Ovary (tissue), 9 donors: Measurements from ENCODE around the gene ARAP3. TPM values are rescaled to one million over a fixed set of nuclear protein-coding genes. Genes with fewer than 3 reads are reported as not detected.

Experiments
- DNase-seq, 5 donors: peaks; one replicate each; pipeline ENCODE4 v3.0.0-alpha.2; 2019 to 2020
- H3K27ac ChIP-seq, 2 donors: fragments of 200-600 bp; one replicate each; pipeline versions ENCODE4 v1.5.1 to v1.8.0; 2019 to 2022
- H3K27me3 ChIP-seq: fragments of 200-600 bp; one replicate; pipeline ENCODE4 v1.8.0; 2022
- H3K36me3 ChIP-seq: fragments of 200-600 bp; sonication (generic); one replicate; pipeline ENCODE4 v1.5.1; 2019
- H3K4me1 ChIP-seq: one replicate; pipeline ENCODE4 v1.8.1; 2013; ENCODE audit warnings: mild to moderate bottlenecking, moderate library complexity; ENCODE audit not compliant: insufficient read depth
- H3K4me3 ChIP-seq: fragments of 200-600 bp; sonication (generic); one replicate; pipeline ENCODE4 v1.5.1; 2017
- H3K9me3 ChIP-seq, 2 donors: fragments of 200-600 bp in 1 of 2; sonication (generic) in 1 of 2; one replicate each; pipeline versions ENCODE4 v1.5.1 to v1.8.1; 2013 to 2019; ENCODE audit warnings: mild to moderate bottlenecking in 1 of 2, moderate library complexity in 1 of 2
- CTCF ChIP-seq, 3 donors: fragments of 450-650 bp in 2 of 3; fragments of 200-600 bp in 1 of 3; IDR thresholded peaks; one replicate each; pipeline versions ENCODE4 v1.5.1 to v1.8.0; 2016 to 2022; ENCODE audit warnings: antibody characterized with exemption in 3 of 3, mild to moderate bottlenecking in 1 of 3
- EP300 ChIP-seq: sonication (generic); formaldehyde crosslinking; IDR thresholded peaks from one replicate; pipeline ENCODE4 v1.6.1; 2017; ENCODE audit warnings: antibody characterized with exemption
- POLR2A ChIP-seq: fragments of 450-650 bp; IDR thresholded peaks from one replicate; pipeline ENCODE4 v1.6.1; 2017; ENCODE audit warnings: antibody characterized with exemption, mild to moderate bottlenecking, moderate library complexity
- WGBS, 3 donors: extraction: QIAGEN DNeasy Blood & Tissue Kit in 1 of 3; methylation state at CpG; one replicate each; pipeline versions ENCODE4 v1.1.5 to v1.1.7; 2013 to 2017; 5-methylcytosine and 5-hydroxymethylcytosine counted together
- intact Hi-C, 4 donors: fragments of 100-400 bp; cut with DNase I; formaldehyde crosslinking; loops; one replicate each; pipeline versions ENCODE4 v1.11.0 to v1.15.1; 2022 to 2023
- polyA plus RNA-seq, 2 donors: library from polyadenylated mRNA; stranded (reverse); fragments of 200-250 nt in 1 of 2; fragments of 350-450 nt in 1 of 2; fragmentation: Illumina TruSeq in 1 of 2; extraction: RNeasy Lipid Tissue Mini Kit (QIAGEN cat#74804) in 1 of 2; gene quantifications; one replicate each; pipeline ENCODE4 v1.2.3, GENCODE V29; 2013 to 2014
- total RNA-seq, 7 donors: library from RNA; depleted of rRNA in 2 of 7; stranded (reverse); fragments of >200 nt in 2 of 7; fragmentation: NEBNext Ultra II Directional in 3 of 7; extraction: Animal tissue kit (Norgen Biotek cat#: 25700) in 3 of 7; gene quantifications; one replicate each; pipeline versions ENCODE4 v1.1.0 to v1.2.4, GENCODE V29; 2016 to 2023
- donor health status: DM: no; HTN: no; CAD: no; lungs with moderate emphysema.
- donor health status: DM: no; HTN: no; CAD: no.
- donor health status: Bipolar disorder and iron deficiency.
- donor health status: DM: yes; HTN: yes; CAD: no.
- donor health status: DM: no; HTN: no; CAD: no.
- donor health status: DM: yes; HTN: yes; CAD: no.

ARAP3 gene
- total and polyA plus RNA-seq, 9 donors, result 3.5 to 11.2 (median 8.0) TPM

DNA sequence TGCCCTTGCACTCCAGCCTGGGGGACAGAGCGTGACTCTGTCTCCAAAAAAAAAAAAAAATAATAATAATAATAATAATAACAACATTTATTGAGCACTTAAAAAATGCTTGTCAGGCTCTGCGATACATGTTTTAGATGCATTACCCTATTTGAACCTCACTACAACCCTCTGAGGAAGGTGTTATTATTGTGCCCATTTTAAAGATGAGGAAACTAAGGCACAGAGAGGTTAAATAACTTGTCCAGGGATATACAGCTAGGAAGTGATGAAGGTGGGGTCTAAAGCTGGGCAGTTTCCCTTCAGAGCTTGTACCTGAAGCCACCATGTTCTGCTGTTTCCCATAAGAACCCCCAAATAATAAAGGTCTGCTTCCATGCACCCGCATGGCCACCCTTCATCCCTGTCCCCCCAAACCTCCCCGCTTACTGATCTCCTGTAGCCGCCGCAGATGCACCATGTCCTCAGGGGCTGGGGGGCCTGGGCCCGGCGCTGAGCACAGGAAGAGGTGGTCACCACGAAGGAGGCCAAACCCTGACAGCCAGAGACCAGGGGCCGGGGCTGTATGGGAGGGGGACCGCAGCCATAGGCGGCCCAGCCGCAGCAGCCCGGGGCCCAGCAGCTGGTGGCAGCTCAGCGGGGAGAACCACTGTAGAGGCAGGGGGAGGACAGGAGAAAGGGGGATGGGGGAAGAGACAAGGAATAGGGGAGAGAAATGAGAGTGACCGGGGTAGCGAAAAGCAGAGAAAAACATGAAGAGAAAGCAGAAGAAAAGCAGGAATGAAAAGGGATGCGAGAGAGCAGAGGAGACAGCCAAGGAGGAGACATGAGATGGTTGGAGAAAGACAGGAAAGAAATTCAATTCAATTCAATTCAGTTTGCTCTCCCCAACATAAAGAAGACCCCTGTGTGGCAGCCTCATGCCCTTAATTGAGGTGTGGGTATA is 15.8 kb downstream of the ARAP3 start:
- Histone ChIP-seq H3K27me3 (no peaks in the 10 kb centered on the region), H3K36me3 (no peaks in the 10 kb centered on the region), H3K9me3 (no peaks in the 10 kb centered on the region), H3K4me3 (no peak overlapping the region), H3K4me1 (no peaks in the 10 kb centered on the region), H3K27ac (no peak overlapping the region)
- TF ChIP-seq EP300 (no peak), POLR2A (no peak), CTCF (IDR thresholded peaks at IDR 0.05) (no peak)
- 86 to 89% (median 88%) methylated on average over 18 of the region's 18 CpGs for WGBS, 3 donors
- intact Hi-C loops, result no loop called here
- DNase-seq, result no peak

DNA sequence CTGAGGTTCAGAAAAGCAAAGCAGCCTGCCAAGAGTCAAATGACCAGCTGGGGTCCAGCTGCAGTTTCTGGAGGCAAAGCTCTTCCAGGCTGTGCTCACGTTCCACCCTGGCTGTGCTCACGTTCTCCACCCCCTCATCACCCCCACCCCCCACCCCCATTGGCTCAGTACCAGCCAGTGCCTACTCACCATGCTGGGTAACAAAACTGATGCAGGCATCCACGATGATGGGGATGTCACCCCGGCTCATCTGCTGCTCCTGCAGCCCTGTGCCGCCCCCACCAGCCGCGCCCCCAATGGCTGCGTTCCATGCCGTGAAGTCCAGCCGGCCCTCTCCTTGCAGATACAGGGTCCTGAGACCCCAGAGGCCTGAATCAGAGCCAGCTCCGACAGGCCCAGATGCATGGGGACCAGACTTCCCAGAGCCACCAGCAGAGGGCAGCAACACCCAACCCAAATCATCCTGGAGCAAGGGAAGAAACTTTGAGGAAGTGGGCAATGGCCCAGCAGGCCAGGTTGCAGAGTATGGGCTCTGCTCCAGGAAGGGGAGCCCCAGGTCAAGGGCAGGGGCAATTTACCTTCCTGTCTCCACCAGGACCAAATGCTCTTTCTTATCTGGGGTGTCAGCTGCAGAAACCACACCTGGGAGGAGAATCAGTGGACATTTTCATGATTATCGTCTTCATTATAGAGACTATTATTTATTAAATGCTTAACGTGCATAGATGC is 17.1 kb downstream of the ARAP3 start:
- intact Hi-C loops, result no loop called here
- peak; percentile 66 to 87 (median 78) for DNase-seq
- Histone ChIP-seq H3K27ac (no peak overlapping the region), H3K27me3 (no peaks in the 10 kb centered on the region), H3K36me3 (no peaks in the 10 kb centered on the region), H3K9me3 (no peaks in the 10 kb centered on the region), H3K4me1 (no peaks in the 10 kb centered on the region), H3K4me3 (no peak overlapping the region)
- TF ChIP-seq POLR2A (no peak), CTCF (IDR thresholded peaks at IDR 0.05) (peak; percentile 64 to 67 (median 66)), EP300 (no peak)
- 24 to 34% (median 25%) methylated on average over 13 of the region's 13 CpGs for WGBS, 3 donors

DNA sequence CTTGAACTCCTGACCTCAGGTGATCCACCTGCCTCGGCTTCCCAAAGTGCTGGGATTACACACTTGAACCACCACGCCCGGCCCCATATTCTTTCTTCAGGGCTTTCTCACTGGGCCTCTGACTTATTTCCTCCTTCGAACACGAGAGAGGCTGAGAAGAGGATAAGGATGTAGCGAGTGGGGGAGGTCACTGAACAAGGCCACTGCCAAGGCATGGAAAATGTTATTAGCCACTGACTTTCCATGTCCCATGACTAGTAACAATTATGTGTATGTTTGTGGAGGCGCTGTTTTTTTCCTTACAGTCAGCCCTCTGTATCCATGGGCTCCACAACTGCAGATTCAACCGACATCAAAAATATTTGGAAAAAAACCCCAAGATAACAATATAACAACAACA is 18.5 kb downstream of the ARAP3 start:
- H3K36me3 ChIP-seq, result no peaks in the 10 kb centered on the region
- DNase-seq, result no peak
- H3K4me1 ChIP-seq, result no peaks in the 10 kb centered on the region
- no peak overlapping the region for H3K27ac ChIP-seq
- no peaks in the 10 kb centered on the region for H3K9me3 ChIP-seq
- 72 to 81% (median 74%) methylated on average over 8 of the region's 8 CpGs for WGBS, 3 donors
- TF ChIP-seq POLR2A (no peak), EP300 (no peak), CTCF (IDR thresholded peaks at IDR 0.05) (no peak)
- intact Hi-C loops, result no loop called here
- H3K4me3 ChIP-seq, result no peak overlapping the region
- H3K27me3 ChIP-seq, result no peaks in the 10 kb centered on the region

GRCh38 chr5:141662028-141662427 is 20.0 kb downstream of the ARAP3 start:
- intact Hi-C loops, result no loop called here
- H3K27ac ChIP-seq, result no peak overlapping the region

More at GRCh38 chr5:141662028-141662427, 20.0 kb downstream of the ARAP3 start:
- no peaks in the 10 kb centered on the region for H3K27me3 ChIP-seq
- H3K36me3 ChIP-seq, result no peaks in the 10 kb centered on the region
- DNase-seq, result no peak
- no peaks in the 10 kb centered on the region for H3K9me3 ChIP-seq
- no peak for TF ChIP-seq POLR2A
- TF ChIP-seq EP300, result no peak
- TF ChIP-seq CTCF (IDR thresholded peaks at IDR 0.05), result no peak
- H3K4me1 ChIP-seq, result no peaks in the 10 kb centered on the region
- H3K4me3 ChIP-seq, result no peak overlapping the region
- WGBS, 3 donors, result 77 to 84% (median 82%) methylated on average over 17 of the region's 17 CpGs
